HG02884 (cell line): Measurements from ENCODE around the gene CTRL.

Experiments used
- ATAC-seq: cut with Tn5 transposase; IDR thresholded peaks from one replicate; pipeline ENCODE4 v1.9.1; 2021; ENCODE audit warnings: mild to moderate bottlenecking, moderate library complexity; ENCODE audit not compliant: unreplicated experiment

The CTRL gene

GRCh38 chr16:67897231-67897630 is 34.4 kb downstream of the CTRL start:
- no peak for ATAC-seq

- no peak for ATAC-seq
Observed at GRCh38 chr16:67893743-67894399, 37.8 kb downstream of the CTRL start.

GRCh38 chr16:67892899-67893742 is 38.5 kb downstream of the CTRL start, which contains the start of gene PSKH1:
Gene PSKH1, plus strand, starts transcription at chr16:67893254. Its CDS starts 15,496 bp downstream, at chr16:67908750.
- peak; percentile 86 for ATAC-seq

GRCh38 chr16:67892375-67892774 is 39.3 kb downstream of the CTRL start:
- ATAC-seq: no peak

GRCh38 chr16:67888331-67888730 is 43.3 kb downstream of the CTRL start:
- no peak for ATAC-seq

GRCh38 chr16:67886387-67886786 is 45.3 kb downstream of the CTRL start:
- ATAC-seq: no peak

GRCh38 chr16:67885976-67886375 is 45.7 kb downstream of the CTRL start:
- ATAC-seq: no peak

DNA sequence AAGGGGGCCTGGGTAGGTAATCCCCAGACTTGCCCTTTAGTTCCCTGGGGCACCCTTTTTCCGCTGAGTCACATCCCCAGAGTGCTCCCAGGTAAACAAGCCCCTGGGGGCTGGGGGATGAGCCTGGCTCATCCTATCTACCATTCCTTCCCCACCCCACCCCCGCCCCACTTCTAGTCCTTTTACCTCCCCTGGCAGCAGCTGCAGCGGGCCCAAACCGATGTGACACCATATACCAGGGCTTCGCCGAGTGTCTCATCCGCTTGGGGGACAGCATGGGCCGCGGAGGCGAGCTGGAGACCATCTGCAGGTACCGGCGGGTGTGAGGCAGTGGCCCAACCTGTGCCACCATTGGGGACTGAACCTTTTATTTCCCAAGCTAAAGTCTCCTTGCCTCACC is 46.1 kb downstream of the CTRL start:
- ATAC-seq: no peak

GRCh38 chr16:67884684-67885083 is 47.0 kb downstream of the CTRL start, which contains the start of gene NRN1L:
Gene NRN1L, plus strand, starts transcription at chr16:67884885. Its CDS starts 19 bp downstream, at chr16:67884904.
- ATAC-seq: no peak

DNA sequence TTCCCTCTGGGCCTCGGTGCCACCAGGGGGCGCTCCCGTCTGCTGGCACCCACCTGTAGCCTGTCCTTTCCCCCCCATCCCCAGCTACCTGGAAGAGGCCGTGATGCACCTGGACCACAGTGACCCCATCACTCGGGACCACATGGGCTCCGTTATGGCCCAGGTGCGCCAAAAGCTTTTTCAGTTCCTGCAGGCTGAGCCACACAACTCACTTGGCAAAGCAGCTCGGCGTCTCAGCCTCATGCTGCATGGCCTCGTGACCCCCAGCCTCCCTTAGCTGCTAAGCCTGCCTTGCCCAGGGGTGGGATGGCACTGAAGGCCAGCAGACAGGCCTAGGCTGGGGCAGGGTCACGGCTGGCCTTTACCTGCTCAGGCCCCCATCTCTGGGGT is 47.8 kb downstream of the CTRL start:
- no peak for ATAC-seq

DNA sequence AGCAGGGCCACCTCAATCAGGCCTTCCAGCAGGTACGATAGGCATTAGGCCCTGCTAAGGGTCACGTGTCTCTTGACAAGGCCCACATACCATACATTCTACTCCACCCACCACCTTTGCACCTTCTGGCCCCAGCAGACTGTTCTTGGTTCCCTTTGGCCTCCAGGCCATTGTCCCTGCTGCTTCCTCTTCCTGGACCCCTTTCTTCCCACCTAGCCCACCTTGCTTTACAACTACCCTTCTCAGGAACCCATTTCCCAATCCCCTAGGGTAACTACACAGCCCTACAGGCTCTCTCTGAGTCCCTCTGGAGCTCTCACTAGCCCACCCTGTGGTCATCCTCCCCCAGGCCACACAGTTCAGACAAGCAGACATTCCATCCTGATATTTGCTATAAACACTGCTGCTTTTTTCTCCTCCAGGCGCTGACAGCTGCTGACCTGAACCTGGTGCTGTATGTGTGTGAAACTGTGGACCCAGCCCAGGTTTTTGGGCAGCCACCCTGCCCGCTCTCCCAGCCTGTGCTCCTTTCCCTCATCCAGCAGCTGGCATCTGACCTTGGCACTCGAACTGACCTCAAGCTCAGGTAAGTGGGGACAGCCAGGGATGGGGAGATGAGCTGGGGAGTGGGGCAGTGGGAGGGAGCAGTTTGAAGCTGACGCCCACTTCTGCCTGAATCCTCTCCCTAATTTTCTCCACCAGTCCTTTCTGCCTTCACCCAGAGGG is 48.4 kb downstream of the CTRL start:
- ATAC-seq: no peak

- no peak for ATAC-seq
Observed at GRCh38 chr16:67882374-67883145, 49.1 kb downstream of the CTRL start.

DNA sequence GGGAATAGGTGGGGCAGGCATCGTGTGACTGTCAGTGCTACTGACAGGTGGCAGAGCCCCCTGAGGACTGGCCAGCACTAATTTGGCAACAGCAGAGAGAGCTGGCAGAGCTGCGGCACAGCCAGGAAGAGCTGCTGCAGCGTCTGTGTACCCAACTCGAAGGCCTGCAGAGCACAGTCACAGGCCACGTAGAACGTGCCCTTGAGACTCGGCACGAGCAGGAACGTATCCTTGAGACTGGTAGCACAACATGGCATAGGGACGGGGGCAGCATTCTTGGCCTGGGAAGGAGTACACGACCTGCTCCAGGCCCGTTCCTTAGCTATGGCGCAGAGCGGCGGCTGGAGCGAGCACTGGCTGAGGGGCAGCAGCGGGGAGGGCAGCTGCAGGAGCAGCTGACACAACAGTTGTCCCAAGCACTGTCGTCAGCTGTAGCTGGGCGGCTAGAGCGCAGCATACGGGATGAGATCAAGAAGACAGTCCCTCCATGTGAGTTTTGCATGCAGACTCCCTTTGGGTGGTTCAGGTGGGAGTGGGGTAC is 50.0 kb downstream of the CTRL start:
- no peak for ATAC-seq

DNA sequence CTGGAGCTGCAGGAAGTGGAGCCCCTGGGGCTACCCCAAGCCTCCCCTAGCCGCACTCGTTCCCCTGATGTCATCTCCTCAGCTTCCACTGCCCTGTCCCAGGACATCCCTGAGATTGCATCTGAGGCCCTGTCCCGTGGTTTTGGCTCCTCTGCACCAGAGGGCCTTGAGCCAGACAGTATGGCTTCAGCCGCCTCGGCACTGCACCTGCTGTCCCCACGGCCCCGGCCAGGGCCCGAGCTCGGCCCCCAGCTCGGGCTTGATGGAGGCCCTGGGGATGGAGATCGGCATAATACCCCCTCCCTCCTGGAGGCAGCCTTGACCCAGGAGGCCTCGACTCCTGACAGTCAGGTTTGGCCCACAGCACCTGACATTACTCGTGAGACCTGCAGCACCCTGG is 51.1 kb downstream of the CTRL start:
- ATAC-seq: no peak

DNA sequence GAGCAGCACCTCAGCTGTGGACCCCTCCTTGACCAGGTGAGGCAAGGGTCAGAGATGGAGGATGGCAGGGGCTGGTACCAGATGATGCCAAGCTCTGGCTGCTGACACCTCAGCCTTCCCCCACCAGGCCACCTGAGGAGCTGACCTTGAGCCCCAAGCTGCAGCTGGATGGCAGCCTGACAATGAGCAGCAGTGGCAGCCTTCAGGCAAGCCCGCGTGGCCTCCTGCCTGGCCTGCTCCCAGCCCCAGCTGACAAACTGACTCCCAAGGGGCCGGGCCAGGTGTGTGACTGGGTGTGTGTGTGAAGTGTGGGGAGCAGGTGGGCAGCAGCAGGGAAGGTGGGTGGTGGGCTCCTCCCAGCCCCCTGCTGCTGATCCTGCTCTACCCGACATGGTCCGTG is 51.7 kb downstream of the CTRL start:
- ATAC-seq: no peak
